ENCODE measurements around the gene CAPN9. TPM values are rescaled to one million over a fixed set of nuclear protein-coding genes. Genes with fewer than 3 reads are reported as not detected.

Gene CAPN9
- total RNA-seq, 2 experiments from 2014 or later: not detected

GRCh38 chr1:230821346-230821745 lies 74.2 kb downstream of the CAPN9 start:
- Mint-ChIP-seq H3K9me3 (no peaks in the 10 kb centered on the region), H3K27me3 (peaks cover 5% of the 10 kb centered on the region), H3K4me1 (ENCODE audit: low read depth) (no peaks in the 10 kb centered on the region), H3K36me3 (no peaks in the 10 kb centered on the region), H3K27ac (no peak overlapping the region), H3K4me3 (no peak overlapping the region)
- ChIA-PET POLR2A (no interaction called here), CTCF (no interaction called here)
- intact Hi-C loops (cut with micrococcal nuclease): no loop called here
- no peak for DNase-seq

DNA sequence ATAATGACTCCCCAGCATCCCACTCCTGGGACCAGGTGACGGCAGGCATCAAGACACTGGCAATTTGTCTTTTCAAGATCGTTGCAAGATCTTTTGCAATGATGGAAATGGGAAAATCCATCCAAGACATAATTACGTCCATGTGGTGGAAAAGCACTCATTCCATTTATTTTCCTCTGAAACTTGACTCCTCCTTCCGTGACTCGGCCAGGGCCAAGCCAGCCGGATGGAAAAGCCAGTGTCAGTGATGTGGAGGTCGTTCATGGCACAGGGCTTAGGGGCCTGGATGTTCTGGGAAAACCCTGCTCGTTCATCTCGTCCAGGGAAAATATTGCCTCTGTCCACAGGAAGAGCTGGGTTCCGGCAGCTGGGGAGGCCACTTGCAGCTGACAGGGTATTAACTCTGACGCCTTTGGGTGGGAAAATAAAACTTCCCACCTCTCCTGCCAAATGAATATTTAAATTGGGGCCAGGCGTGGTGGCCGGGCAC lies 74.9 kb downstream of the CAPN9 start:
- Mint-ChIP-seq H3K27me3 (peaks cover 4% of the 10 kb centered on the region), H3K36me3 (no peaks in the 10 kb centered on the region), H3K9me3 (no peaks in the 10 kb centered on the region), H3K4me1 (ENCODE audit: low read depth) (no peaks in the 10 kb centered on the region), H3K4me3 (no peak overlapping the region), H3K27ac (no peak overlapping the region)
- ChIA-PET POLR2A (no interaction called here), CTCF (no interaction called here)
- intact Hi-C loops (cut with micrococcal nuclease): no loop called here
- no peak for DNase-seq

- POLR2A ChIA-PET: no interaction called here
Observed at GRCh38 chr1:230823426-230823825, 76.2 kb downstream of the CAPN9 start.

DNA sequence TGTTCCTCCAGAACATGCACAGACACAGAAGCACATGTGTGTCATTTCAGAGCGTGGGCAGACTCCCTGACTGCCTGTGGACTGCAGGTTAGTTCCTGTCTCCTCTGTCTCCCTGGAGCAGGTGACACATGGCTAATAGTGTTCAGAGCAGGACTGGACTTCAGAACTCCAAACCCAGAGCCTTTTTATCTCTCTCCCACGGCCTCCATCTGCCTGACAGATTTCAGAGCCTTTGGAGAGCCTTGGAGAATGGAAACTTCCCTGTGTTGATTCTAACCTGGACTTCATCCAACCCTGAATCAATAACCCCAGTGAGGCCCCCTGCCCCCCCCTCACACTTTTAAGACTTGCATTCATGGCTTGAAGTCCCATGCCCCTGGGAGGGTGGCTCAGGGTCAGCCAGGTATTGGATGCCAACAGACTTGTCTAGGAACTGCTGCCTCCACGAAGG lies 76.8 kb downstream of the CAPN9 start:
- POLR2A ChIA-PET: no interaction called here
- Mint-ChIP-seq H3K4me3 (no peak overlapping the region), H3K36me3 (no peaks in the 10 kb centered on the region), H3K27ac (no peak overlapping the region), H3K9me3 (no peaks in the 10 kb centered on the region), H3K27me3 (peaks cover 1% of the 10 kb centered on the region), H3K4me1 (ENCODE audit: low read depth) (no peaks in the 10 kb centered on the region)
- no peak for DNase-seq
- CTCF ChIA-PET: no interaction called here
- intact Hi-C loops (cut with micrococcal nuclease): no loop called here

More at GRCh38 chr1:230823426-230823825, 76.2 kb downstream of the CAPN9 start:
- Mint-ChIP-seq H3K27me3 (peaks cover 1% of the 10 kb centered on the region), H3K36me3 (no peaks in the 10 kb centered on the region), H3K9me3 (no peaks in the 10 kb centered on the region), H3K27ac (no peak overlapping the region), H3K4me3 (no peak overlapping the region), H3K4me1 (ENCODE audit: low read depth) (no peaks in the 10 kb centered on the region)
- intact Hi-C loops (cut with micrococcal nuclease): no loop called here
- DNase-seq: no peak
- CTCF ChIA-PET: no interaction called here

DNA sequence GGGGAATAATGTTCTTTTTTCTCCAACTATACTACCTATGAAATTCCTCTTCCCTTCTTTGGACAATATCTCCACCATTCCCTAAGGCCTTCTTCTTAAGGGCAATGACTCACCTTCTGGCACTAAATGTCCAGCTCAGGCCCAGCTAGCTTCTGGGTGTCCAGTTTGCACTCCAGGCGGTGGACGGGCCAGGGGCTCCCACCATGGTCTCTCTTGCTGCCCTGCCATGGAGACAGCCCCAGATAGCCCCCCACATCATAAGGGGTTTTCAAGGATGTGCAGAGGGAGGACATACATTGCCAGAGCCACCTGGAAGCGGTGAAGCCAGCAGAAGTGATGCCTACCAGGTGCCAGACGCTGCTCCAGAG lies 77.3 kb downstream of the CAPN9 start:
- no peak overlapping the region for H3K4me3 Mint-ChIP-seq
- no peaks in the 10 kb centered on the region for H3K9me3 Mint-ChIP-seq
- ChIA-PET CTCF (no interaction called here), POLR2A (no interaction called here)
- peaks cover 1% of the 10 kb centered on the region for H3K27me3 Mint-ChIP-seq
- no peak for DNase-seq
- no peaks in the 10 kb centered on the region for H3K36me3 Mint-ChIP-seq
- intact Hi-C loops (cut with micrococcal nuclease): no loop called here
- no peaks in the 10 kb centered on the region for H3K4me1 Mint-ChIP-seq (ENCODE audit: low read depth)
- H3K27ac Mint-ChIP-seq: no peak overlapping the region

DNA sequence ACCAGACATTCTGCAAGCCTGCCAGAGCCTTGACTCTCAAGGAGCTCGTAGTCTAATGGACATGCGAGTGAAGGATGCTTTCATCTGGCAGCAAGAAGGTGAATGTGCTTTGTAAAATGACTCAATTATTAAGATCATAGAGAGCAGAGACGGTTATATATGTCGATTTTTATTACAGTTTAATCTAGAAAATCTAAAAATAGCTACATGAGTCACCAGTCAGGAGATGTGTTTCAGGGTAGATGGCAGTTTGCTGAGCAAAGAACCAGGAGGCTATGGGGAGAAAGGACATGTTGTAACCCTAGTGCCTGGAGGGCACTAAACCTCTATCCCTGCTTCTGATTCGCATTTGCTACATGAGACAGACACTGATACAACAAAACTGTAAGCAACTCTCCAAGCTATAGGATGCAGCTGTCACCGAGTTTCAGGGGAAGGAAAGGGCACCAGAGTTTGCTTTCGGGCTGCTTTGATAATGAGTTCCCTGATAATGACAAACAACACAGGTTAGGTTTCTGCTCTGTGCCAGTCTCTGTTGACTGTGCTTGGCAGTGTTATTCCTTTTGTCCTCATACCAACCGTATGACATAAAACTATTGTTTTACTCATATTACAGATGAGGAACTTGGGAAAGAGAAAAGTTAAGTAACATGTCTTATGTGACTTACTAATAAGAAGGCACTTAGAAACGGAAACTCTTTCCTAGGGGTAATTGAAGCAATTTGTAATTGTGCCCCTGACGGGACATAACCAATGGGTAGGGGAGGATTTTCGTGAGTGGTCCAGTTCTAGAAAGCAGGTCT lies 77.9 kb downstream of the CAPN9 start:
- Mint-ChIP-seq H3K27ac (no peak overlapping the region), H3K4me1 (ENCODE audit: low read depth) (no peaks in the 10 kb centered on the region), H3K9me3 (no peaks in the 10 kb centered on the region), H3K27me3 (peaks cover under 1% of the 10 kb centered on the region), H3K4me3 (no peak overlapping the region), H3K36me3 (no peaks in the 10 kb centered on the region)
- intact Hi-C loops (cut with micrococcal nuclease): no loop called here
- ChIA-PET CTCF (no interaction called here), POLR2A (no interaction called here)
- DNase-seq: no peak

DNA sequence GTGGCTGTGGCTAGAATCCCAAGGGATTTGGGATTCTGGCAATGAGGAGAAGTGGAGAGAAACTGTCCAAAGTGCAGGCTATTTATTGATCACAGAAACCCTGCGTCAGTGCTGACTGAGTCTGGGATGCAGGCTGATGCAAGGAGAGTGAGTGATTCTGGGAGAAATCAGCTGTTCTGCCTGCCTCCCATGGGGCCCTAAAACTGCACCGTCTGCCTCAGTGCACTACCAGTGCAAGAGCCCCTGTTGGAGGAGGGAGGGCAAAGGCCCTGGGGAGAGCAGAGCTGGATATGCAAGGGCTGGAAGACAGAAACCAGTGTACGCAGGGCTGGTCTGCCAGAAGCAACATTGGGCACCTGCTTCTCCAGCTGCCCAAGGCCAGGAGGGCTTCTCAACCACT lies 78.6 kb downstream of the CAPN9 start:
- Mint-ChIP-seq H3K4me3 (no peak overlapping the region), H3K36me3 (no peaks in the 10 kb centered on the region), H3K27me3 (no peaks in the 10 kb centered on the region), H3K4me1 (ENCODE audit: low read depth) (no peaks in the 10 kb centered on the region), H3K27ac (no peak overlapping the region), H3K9me3 (peaks cover 3% of the 10 kb centered on the region)
- no peak for DNase-seq
- ChIA-PET CTCF (no interaction called here), POLR2A (no interaction called here)
- intact Hi-C loops (cut with micrococcal nuclease): no loop called here

GRCh38 chr1:230826166-230826875 lies 79.1 kb downstream of the CAPN9 start:
- Mint-ChIP-seq H3K9me3 (peaks cover 6% of the 10 kb centered on the region), H3K4me3 (no peak overlapping the region), H3K36me3 (no peaks in the 10 kb centered on the region), H3K27me3 (no peaks in the 10 kb centered on the region), H3K4me1 (ENCODE audit: low read depth) (no peaks in the 10 kb centered on the region), H3K27ac (no peak overlapping the region)
- intact Hi-C loops (cut with micrococcal nuclease): no loop called here
- ChIA-PET CTCF (no interaction called here), POLR2A (no interaction called here)
- no peak for DNase-seq

DNA sequence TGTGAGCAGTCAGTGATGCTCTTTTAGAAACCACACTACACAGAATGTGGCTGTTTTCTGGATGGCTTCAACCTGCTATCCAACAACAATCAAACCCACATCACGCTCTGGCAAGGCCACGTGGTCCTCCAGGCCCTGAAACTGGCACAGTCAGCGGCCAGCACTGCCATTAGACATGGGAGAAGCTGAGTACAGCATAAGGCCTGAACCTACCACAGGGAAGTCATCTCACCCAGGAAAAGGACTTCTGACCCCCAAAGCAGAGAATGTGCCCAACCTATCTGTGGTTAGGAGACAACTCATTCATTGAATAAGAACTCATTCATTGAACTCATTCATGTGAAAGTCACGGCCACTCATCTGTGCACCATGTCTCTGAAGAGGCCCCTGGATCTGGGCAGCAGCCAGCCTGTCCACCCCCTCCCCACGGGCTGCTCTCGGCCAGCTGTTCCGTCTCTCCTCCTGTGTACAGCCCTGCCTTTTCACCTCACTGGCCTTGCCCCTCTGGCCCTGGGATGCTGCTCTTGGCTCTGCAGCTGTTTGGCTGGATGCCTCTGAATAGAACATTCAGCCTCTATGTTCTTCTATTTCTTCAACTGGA lies 80.0 kb downstream of the CAPN9 start:
- Mint-ChIP-seq H3K4me3 (no peak overlapping the region), H3K27me3 (peaks cover 2% of the 10 kb centered on the region), H3K4me1 (ENCODE audit: low read depth) (no peaks in the 10 kb centered on the region), H3K36me3 (no peaks in the 10 kb centered on the region), H3K9me3 (peaks cover 8% of the 10 kb centered on the region), H3K27ac (no peak overlapping the region)
- intact Hi-C loops (cut with micrococcal nuclease): no loop called here
- CTCF ChIA-PET: no interaction called here
- DNase-seq: no peak
- POLR2A ChIA-PET: no interaction called here

- intact Hi-C loops (cut with micrococcal nuclease): no loop called here
- H3K4me3 Mint-ChIP-seq: no peak overlapping the region
Observed at GRCh38 chr1:230827801-230828200, 80.6 kb downstream of the CAPN9 start.

GRCh38 chr1:230828421-230828820 lies 81.2 kb downstream of the CAPN9 start:
- no peak overlapping the region for H3K4me3 Mint-ChIP-seq
- ChIA-PET POLR2A (no interaction called here), CTCF (no interaction called here)
- no peaks in the 10 kb centered on the region for H3K36me3 Mint-ChIP-seq
- intact Hi-C loops (cut with micrococcal nuclease): no loop called here
- DNase-seq: no peak
- H3K9me3 Mint-ChIP-seq: peaks cover 8% of the 10 kb centered on the region
- no peak overlapping the region for H3K27ac Mint-ChIP-seq
- H3K4me1 Mint-ChIP-seq (ENCODE audit: low read depth): no peaks in the 10 kb centered on the region
- H3K27me3 Mint-ChIP-seq: peaks cover 6% of the 10 kb centered on the region

More at GRCh38 chr1:230827801-230828200, 80.6 kb downstream of the CAPN9 start:
- Mint-ChIP-seq H3K4me1 (ENCODE audit: low read depth) (no peaks in the 10 kb centered on the region), H3K36me3 (no peaks in the 10 kb centered on the region), H3K9me3 (peaks cover 8% of the 10 kb centered on the region), H3K27me3 (peaks cover 3% of the 10 kb centered on the region), H3K27ac (no peak overlapping the region)
- ChIA-PET POLR2A (no interaction called here), CTCF (no interaction called here)
- DNase-seq: no peak

- CTCF ChIA-PET: no interaction called here
- Mint-ChIP-seq H3K4me1 (ENCODE audit: low read depth) (no peaks in the 10 kb centered on the region), H3K4me3 (no peak overlapping the region), H3K27me3 (peaks cover 8% of the 10 kb centered on the region), H3K9me3 (peaks cover 8% of the 10 kb centered on the region), H3K36me3 (no peaks in the 10 kb centered on the region), H3K27ac (no peak overlapping the region)
- POLR2A ChIA-PET: no interaction called here
- DNase-seq: no peak
- intact Hi-C loops (cut with micrococcal nuclease): no loop called here
Observed at GRCh38 chr1:230831771-230832170, 84.6 kb downstream of the CAPN9 start.

DNA sequence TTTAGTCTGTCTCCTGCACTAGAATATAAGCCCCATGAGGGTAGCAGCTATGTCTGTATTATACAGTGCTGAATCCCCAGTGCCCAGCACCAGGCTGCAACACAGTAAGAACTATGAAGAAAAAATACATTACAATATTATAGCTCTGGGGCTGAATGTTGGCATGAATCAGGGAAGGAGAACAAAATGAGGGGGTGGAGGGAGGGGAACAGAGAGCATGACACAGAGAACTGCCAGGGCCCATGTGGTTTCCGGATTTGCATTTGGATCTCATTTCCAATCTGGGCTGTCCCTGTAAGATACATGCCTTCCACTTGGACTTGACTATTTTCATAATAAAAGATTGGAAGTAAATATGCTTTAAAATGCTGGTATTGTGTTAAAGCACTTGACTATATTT lies 85.3 kb downstream of the CAPN9 start:
- no peak overlapping the region for H3K27ac Mint-ChIP-seq
- H3K4me1 Mint-ChIP-seq (ENCODE audit: low read depth): no peaks in the 10 kb centered on the region
- H3K36me3 Mint-ChIP-seq: no peaks in the 10 kb centered on the region
- ChIA-PET POLR2A (no interaction called here), CTCF (no interaction called here)
- intact Hi-C loops (cut with micrococcal nuclease): no loop called here
- peaks cover 8% of the 10 kb centered on the region for H3K9me3 Mint-ChIP-seq
- no peak for DNase-seq
- peaks cover 8% of the 10 kb centered on the region for H3K27me3 Mint-ChIP-seq
- H3K4me3 Mint-ChIP-seq: no peak overlapping the region
